KBM-7 (cell line): ENCODE results near the gene CD3D.
"Not testable (repeated sequence)": the region's sequence is repeated elsewhere in the genome, so short reads cannot be mapped to it uniquely, and the experiment has no call there.

ENCODE experiments used
- DNase-seq: peaks from one replicate; pipeline ENCODE4 v3.0.0-alpha.2; 2015
- in situ Hi-C: fragments of 300-500 bp; cut with MboI; formaldehyde crosslinking; loops from 2 replicates; pipeline ENCODE4 v1.14.3; 2020; ENCODE audit warnings: low sequenced_read_pairs, low pct_unique_long_range_greater_than_20kb, mixed read lengths

Gene CD3D

GRCh38 chr11:118308995-118309528 lies 33.4 kb downstream of the CD3D start:
- not testable (repeated sequence) for DNase-seq
- in situ Hi-C loops = loop anchor here (10.0 kb wide), 1 partner anchor 46 kb away; the partner anchor contains the start of gene UBE4A

GRCh38 chr11:118306556-118306955 lies 35.9 kb downstream of the CD3D start:
- in situ Hi-C loops = loop anchor here (10.0 kb wide), 1 partner anchor 48 kb away; the partner anchor contains the start of gene UBE4A
- no peak for DNase-seq

GRCh38 chr11:118305726-118306125 lies 36.8 kb downstream of the CD3D start:
- in situ Hi-C loops = loop anchor here (10.0 kb wide), 1 partner anchor 49 kb away; the partner anchor contains the start of gene UBE4A

GRCh38 chr11:118304568-118305248 lies 37.8 kb downstream of the CD3D start, which contains the start of gene CD3E:
Gene CD3E (plus strand): TSS chr11:118304730. CDS start chr11:118304953, 223 bp downstream.
- no peak for DNase-seq
- in situ Hi-C loops = loop anchor here (10.0 kb wide), 1 partner anchor 50 kb away; the partner anchor contains the start of gene UBE4A

More at GRCh38 chr11:118305726-118306125, 36.8 kb downstream of the CD3D start:
- DNase-seq = no peak

- peak; percentile 42 for DNase-seq
- in situ Hi-C loops = loop anchor here (10.0 kb wide), 1 partner anchor 51 kb away; the partner anchor contains the start of gene UBE4A
Measured at GRCh38 chr11:118304227-118304567, 38.3 kb downstream of the CD3D start.

- no peak for DNase-seq
- in situ Hi-C loops = loop anchor here (10.0 kb wide), 1 partner anchor 53 kb away; the partner anchor contains the start of gene UBE4A
Measured at GRCh38 chr11:118301600-118302195, 40.8 kb downstream of the CD3D start.

GRCh38 chr11:118295815-118296454 lies 46.6 kb downstream of the CD3D start:
- in situ Hi-C loops = no loop called here
- DNase-seq = peak; percentile 53

- DNase-seq = no peak
- in situ Hi-C loops = no loop called here
Measured at GRCh38 chr11:118295199-118295598, 47.3 kb downstream of the CD3D start.

GRCh38 chr11:118294053-118294452 lies 48.5 kb downstream of the CD3D start:
- in situ Hi-C loops = no loop called here
- DNase-seq = no peak

- in situ Hi-C loops = no loop called here
- no peak for DNase-seq
Measured at GRCh38 chr11:118291477-118292135, 50.9 kb downstream of the CD3D start.

- peak; percentile 73 for DNase-seq
- in situ Hi-C loops = no loop called here
Measured at GRCh38 chr11:118290923-118291322, 51.6 kb downstream of the CD3D start.

GRCh38 chr11:118289401-118289800 lies 53.1 kb downstream of the CD3D start:
- DNase-seq = no peak
- in situ Hi-C loops = no loop called here
